Astrocyte (in vitro differentiated cells and primary cell): ENCODE measurements around the gene SSBP2.

Experiments
- CTCF ChIP-seq: IDR thresholded peaks from 2 replicates; pipeline ENCODE4 v1.5.1; 2011; ENCODE audit warnings: low read depth, mild to moderate bottlenecking, inconsistent platforms, low read length, moderate library complexity; ENCODE audit not compliant: insufficient read depth
- EZH2 ChIP-seq: IDR thresholded peaks from 2 replicates; pipeline ENCODE4 v1.6.1; 2012; ENCODE audit warnings: mild to moderate bottlenecking, low read length, inconsistent platforms; ENCODE audit not compliant: insufficient read depth

DNA sequence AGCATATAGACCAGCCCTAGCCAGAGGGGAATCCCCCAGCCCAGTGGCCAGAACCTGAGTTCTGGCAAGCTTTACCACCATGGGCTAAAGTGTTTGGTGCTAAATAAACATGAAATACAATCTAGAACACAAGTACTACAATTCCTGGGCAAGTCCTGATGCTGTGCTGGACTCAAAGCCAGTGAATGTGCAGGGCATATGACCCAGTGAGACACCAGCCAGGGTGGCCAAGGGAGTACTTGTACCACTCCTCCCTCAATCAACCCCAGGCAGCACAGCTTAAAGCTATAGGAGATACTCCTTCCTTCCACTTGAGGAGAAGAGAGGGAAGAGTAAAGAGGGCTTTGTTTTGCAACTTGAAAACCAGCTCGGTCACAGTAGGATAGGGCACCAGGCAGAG lies 63.6 kb downstream of the SSBP2 start:
- TF ChIP-seq EZH2 = no peak
- TF ChIP-seq CTCF = no peak
